ENCODE results near the gene LIN9. TPM values are rescaled to one million over a fixed set of nuclear protein-coding genes. Genes with fewer than 3 reads are reported as not detected.
"Not testable (repeated sequence)": the region's sequence is repeated elsewhere in the genome, so short reads cannot be mapped to it uniquely, and the experiment has no call there.

Gene LIN9, protein sequence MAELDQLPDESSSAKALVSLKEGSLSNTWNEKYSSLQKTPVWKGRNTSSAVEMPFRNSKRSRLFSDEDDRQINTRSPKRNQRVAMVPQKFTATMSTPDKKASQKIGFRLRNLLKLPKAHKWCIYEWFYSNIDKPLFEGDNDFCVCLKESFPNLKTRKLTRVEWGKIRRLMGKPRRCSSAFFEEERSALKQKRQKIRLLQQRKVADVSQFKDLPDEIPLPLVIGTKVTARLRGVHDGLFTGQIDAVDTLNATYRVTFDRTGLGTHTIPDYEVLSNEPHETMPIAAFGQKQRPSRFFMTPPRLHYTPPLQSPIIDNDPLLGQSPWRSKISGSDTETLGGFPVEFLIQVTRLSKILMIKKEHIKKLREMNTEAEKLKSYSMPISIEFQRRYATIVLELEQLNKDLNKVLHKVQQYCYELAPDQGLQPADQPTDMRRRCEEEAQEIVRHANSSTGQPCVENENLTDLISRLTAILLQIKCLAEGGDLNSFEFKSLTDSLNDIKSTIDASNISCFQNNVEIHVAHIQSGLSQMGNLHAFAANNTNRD
- total RNA-seq: 3.4 TPM

- peak; percentile 90 for ATAC-seq
These were observed at the start of gene LIN9 for GRCh38 chr1:226308723-226309397. Gene LIN9, minus strand, starts transcription at chr1:226309164. Its CDS starts 25 bp downstream, at chr1:226309139.

DNA sequence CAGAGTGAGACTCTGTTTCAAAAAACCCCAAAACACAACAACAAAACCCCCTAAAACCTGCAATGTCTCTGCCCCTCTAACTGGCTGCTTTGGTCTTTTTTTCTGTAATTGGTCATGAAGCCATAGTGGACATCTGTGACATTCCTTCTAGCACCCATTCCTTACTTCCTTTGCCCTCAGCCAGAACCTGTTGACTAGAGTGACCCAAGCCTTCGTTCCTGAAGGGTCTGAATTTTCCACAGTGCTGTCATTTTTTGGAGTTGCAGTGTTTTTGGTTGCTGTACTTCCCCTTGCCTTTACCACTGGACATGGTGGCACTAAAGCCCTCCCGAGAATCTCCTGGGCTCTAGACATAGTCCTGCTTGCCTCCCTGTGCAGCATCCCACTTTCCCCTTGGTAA is 48.5 kb upstream of the LIN9 start:
- no peak for ATAC-seq

GRCh38 chr1:226355669-226356551 is 46.9 kb upstream of the LIN9 start:
- no peak for ATAC-seq

GRCh38 chr1:226355016-226355415 is 46.1 kb upstream of the LIN9 start:
- ATAC-seq: no peak

DNA sequence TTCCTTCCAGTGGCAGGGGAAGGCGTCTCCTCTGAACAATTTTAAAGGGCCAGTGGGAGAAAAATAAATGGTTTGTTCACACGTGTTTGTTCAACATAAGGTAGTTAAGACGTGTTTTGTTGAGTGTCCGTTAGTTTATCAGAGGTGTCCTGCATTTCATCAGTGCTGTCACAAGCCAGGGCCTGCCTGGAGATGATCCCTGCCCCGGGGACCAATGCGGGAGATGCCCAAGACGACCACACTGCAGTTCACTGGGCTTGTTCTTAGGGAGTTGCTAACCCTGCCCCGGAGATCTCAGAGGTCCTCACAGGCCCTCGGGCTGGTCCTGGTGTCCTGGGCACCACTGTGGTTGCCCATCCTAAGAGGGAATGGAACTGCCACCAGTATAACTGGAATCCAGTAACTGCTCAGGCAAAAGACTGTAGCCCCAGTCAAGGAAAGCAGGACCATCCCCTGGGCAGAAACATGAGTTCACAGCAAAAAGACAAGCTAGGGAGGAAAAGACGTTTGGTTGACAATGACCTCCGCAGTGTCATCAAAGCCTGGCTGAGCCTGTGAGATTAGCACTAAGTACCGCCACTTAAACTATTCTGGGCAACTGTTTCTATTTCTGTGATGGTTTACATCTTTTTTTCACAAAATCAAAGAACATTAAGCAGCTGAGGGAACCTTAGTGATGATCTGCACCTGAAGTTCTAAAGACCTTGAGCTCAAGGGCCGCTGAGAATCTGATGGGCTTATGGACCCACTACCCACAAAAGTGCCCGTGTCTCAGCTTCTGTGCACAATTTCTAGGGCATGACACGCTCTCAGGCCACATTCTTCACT is 44.9 kb upstream of the LIN9 start:
- ATAC-seq: no peak

DNA sequence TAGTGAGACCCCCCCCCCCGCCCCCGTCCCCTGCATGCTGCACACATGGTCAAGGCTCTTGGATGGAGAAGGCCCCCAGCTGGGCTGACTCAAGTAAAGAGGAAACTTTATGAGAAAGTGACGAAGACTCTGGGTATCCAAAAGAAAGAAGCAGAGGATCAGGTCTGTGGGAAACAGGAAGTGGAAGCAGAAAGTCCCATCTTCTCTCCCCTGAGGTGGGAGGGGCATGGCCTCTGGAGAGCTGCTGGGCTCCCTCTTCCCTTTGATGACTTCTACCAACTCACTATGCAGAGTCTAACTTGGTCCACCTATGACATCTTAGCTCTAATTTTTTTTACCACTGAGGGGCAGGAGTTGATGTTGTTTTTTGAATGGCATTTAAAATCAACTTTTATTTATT is 42.7 kb upstream of the LIN9 start:
- ATAC-seq: no peak

- ATAC-seq: no peak
These were observed 41.5 kb upstream of the LIN9 start for GRCh38 chr1:226350519-226350865.

- no peak for ATAC-seq
These were observed 41.0 kb upstream of the LIN9 start for GRCh38 chr1:226349801-226350518.

GRCh38 chr1:226349081-226349480 is 40.1 kb upstream of the LIN9 start:
- no peak for ATAC-seq

DNA sequence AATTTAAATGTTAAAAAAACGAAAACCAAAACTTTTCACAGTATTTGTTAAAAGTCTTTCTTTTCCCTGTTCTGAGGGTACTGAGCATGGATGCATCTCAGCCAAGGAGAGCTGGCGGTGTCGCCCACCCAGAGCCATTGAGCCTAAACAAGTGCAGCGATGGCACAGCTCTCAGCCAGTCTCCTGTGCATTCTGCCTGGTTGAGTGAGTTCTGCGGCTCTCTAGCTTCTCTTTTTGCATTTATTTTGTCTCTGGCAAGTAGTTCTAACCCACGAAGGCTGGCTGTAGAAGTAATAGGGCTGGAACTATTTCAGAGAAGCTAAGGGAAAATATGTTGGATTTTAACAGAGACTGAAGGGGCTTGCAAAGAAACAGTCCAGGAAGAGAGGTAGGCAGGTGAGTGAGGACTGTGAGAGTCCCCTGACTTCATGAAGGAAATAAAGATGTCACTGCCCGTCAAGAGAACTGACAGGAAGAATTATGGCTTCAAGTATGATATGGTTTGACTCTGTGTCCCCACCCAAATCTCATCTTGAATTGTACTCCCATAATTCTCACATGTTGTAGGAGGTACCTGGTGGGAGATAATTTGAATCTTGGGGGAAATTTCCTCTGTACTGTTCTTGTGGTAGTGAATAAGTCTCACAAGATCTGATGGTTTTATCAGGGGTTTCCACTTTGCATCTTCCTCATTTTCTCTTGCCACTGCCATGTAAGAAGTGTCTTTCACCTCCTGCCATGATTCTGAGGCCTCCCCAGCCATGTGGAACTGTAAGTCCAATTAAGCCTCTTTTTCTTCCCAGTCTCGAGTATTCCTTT is 35.7 kb upstream of the LIN9 start:
- ATAC-seq: no peak

GRCh38 chr1:226342656-226343055 is 33.7 kb upstream of the LIN9 start:
- no peak for ATAC-seq

DNA sequence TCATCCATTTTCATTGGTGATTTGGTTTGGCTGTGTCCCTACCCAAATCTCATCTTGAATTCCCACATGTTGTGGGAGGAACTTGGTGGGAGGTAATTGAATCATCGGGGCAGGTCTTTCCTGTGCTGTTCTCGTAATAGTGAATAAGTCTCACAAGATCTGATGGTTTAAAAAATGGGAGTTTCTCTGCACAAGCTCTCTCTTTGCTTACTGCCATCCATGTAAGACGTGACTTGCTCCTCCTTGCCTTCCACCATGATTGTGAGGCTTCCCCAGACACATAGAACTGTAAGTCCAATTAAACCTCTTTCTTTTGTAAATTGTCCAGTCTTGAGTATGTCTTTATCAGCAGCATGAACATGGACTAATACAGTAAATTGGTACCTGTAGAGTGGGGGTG is 31.1 kb upstream of the LIN9 start:
- ATAC-seq: not testable (repeated sequence)

DNA sequence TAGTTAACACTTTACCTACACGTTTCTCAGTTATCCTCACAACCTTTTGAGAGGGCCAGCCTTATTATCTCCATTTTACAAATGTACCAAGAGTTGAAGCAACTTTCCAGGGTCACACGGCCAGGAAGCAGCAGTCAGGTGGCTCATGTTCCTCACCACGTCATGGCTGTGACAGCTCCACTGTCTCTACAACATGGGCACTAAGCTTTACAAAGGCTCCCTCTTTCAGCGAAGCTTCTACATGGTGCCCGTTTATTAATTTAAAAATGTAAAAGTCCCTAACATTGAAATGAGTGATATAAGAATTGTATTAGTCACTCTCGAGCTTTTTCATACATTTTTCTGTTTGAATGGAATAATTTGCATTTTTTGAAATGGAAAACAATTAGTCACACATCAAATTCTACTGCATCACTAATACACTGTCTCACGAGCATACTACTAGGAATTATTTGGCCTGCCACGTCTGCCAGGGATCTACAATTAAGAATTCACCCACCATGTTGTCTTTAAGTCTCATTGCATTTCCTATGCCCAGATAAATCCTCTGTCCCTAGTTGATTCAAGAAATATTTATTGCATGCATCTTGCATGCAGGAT is 28.4 kb upstream of the LIN9 start:
- no peak for ATAC-seq

- ATAC-seq: no peak
These were observed 26.7 kb upstream of the LIN9 start for GRCh38 chr1:226335661-226336060.

GRCh38 chr1:226332947-226333346 is 24.0 kb upstream of the LIN9 start:
- no peak for ATAC-seq

DNA sequence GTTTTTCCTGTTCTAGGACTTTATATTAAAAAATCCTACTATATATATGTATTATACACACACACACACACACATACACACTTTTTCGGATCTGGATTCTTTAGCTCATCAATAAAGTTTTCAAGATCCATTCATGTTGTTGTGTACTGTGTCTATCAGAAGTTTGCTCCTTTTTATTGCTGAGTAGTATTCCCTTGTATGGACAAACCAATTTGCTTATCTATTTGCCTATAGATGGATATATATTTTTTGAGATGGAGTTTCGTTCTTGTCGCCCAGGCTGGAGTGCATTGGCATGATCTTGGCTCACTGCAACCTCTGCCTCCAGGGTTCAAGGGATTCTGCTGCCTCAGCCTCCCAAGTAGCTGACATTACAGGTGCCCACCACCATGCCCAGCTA is 20.3 kb upstream of the LIN9 start:
- ATAC-seq: no peak

DNA sequence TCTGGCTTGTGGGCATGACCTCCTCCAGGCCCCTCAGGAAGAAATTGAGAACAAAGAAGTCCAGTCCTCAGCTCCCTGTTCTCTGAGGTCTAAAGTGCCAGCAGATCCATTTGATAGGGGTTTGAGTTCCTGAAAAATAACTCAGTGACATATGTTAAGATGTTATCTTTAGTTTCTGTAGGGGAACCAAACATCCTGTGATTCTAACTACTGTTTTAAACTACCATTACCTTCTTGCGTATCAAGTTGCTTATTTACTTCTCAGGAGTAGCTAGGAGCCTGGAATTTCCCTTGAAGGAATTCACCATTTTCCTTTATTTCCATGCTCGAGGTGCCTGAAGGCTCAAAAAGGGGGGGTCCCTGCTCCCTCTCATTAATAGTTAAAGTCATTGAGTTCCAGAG is 18.8 kb upstream of the LIN9 start:
- no peak for ATAC-seq

GRCh38 chr1:226325178-226325577 is 16.2 kb upstream of the LIN9 start:
- peak; percentile 70 for ATAC-seq

DNA sequence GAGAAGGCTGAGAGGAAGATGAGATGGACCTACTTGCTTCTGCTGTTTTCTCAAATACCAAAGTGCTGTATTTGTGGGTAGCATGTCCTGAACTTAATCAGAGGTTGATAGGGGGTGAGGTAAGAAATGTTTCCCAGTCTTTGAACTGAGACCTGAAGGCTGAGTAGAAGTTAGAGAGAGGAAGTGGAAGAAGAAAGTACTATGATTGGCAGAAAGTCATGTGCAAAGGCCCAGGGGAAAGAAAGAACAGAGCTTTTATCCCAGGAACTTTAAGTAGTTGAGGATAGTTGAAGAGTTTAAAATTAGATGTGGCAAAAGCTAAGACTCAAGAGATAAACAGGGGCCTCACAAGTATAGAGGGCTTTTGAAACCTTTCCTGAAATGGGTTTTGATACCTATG is 15.5 kb upstream of the LIN9 start:
- ATAC-seq: no peak

DNA sequence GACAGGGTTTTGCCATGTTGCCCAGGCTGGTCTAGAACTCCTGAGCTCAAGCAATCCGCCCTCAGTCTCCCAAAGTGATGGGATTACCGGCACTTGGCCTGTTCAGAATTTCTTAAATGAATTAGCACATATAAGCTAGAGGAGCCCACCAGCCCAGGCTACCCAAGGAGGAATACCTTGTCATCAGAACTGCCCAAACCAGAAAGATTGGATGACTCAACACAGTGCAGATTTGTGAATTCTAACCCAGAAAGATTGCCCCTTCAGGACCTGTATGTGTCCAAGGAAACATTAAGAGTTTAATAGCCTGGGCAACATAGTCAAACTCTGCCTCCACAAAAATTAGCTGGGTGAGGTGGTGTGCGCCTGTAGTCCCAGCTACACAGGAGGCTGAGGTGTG is 14.0 kb upstream of the LIN9 start:
- ATAC-seq: no peak

Measured in esophagus mucosa (tissue), 1 donor.